Activated naive CD8-positive, alpha-beta T cell (primary cell): ENCODE data around the gene SUCLG2.

ENCODE experiments used
- H3K27ac Mint-ChIP-seq: one replicate; pipeline ENCODE4 v1.8.0; 2021; ENCODE audit warnings: mixed read lengths
- H3K27me3 Mint-ChIP-seq: one replicate; pipeline ENCODE4 v1.8.0; 2021; ENCODE audit warnings: mixed read lengths
- H3K36me3 Mint-ChIP-seq: one replicate; pipeline ENCODE4 v1.8.0; 2021; ENCODE audit warnings: mixed read lengths
- H3K4me1 Mint-ChIP-seq: one replicate; pipeline ENCODE4 v1.8.0; 2021; ENCODE audit warnings: low read depth, mixed read lengths
- H3K4me3 Mint-ChIP-seq: one replicate; pipeline ENCODE4 v1.8.0; 2021; ENCODE audit warnings: mild to moderate bottlenecking, mixed read lengths
- H3K9me3 Mint-ChIP-seq: one replicate; pipeline ENCODE4 v1.8.0; 2021; ENCODE audit warnings: low read depth, mixed read lengths

Gene SUCLG2

GRCh38 chr3:67329358-67329757 is 325.1 kb downstream of the SUCLG2 start:
- no peak overlapping the region for H3K27ac Mint-ChIP-seq
- peaks cover 10% of the 10 kb centered on the region for H3K36me3 Mint-ChIP-seq
- peaks cover 2% of the 10 kb centered on the region for H3K27me3 Mint-ChIP-seq
- peaks cover 3% of the 10 kb centered on the region for H3K4me1 Mint-ChIP-seq
- H3K4me3 Mint-ChIP-seq: no peak overlapping the region
- no peaks in the 10 kb centered on the region for H3K9me3 Mint-ChIP-seq

GRCh38 chr3:67327582-67327981 is 326.8 kb downstream of the SUCLG2 start:
- Mint-ChIP-seq H3K27me3 (no peaks in the 10 kb centered on the region), H3K9me3 (peaks cover under 1% of the 10 kb centered on the region), H3K36me3 (peaks cover 13% of the 10 kb centered on the region), H3K4me1 (peaks cover 2% of the 10 kb centered on the region), H3K27ac (no peak overlapping the region), H3K4me3 (no peak overlapping the region)

GRCh38 chr3:67325231-67325630 is 329.2 kb downstream of the SUCLG2 start:
- Mint-ChIP-seq H3K27ac (no peak overlapping the region), H3K36me3 (peaks cover 12% of the 10 kb centered on the region), H3K4me1 (peaks cover 2% of the 10 kb centered on the region), H3K27me3 (no peaks in the 10 kb centered on the region), H3K4me3 (no peak overlapping the region), H3K9me3 (peaks cover 11% of the 10 kb centered on the region)
